Neural progenitor cell (in vitro differentiated cells): ENCODE data around the gene NEUROD6. TPM values are rescaled to one million over a fixed set of nuclear protein-coding genes. Genes with fewer than 3 reads are reported as not detected.

Experiments used
- DNase-seq: peaks from one replicate; pipeline ENCODE4 v3.0.0-alpha.2; 2016; ENCODE audit warnings: low spot score
- H2AFZ ChIP-seq: fragments of 200-600 bp; sonication (generic); replicated peaks from 2 replicates; pipeline ENCODE4 v1.6.1; 2016; ENCODE audit warnings: antibody characterized with exemption
- H3F3A ChIP-seq: fragments of 200-600 bp; sonication (generic); 2 replicates; pipeline ENCODE4 v1.6.1; 2016; ENCODE audit warnings: antibody characterized with exemption, low read depth
- H3K27ac ChIP-seq: fragments of 200-600 bp; sonication (generic); 2 replicates; pipeline ENCODE4 v1.5.1; 2016; ENCODE audit warnings: mild to moderate bottlenecking
- H3K27me3 ChIP-seq: fragments of 200-600 bp; sonication (generic); 2 replicates; pipeline ENCODE4 v1.6.1; 2016; ENCODE audit warnings: mild to moderate bottlenecking, moderate library complexity
- H3K36me3 ChIP-seq: fragments of 200-600 bp; sonication (generic); 2 replicates; pipeline ENCODE4 v1.5.1; 2016
- H3K4me1 ChIP-seq: fragments of 200-600 bp; sonication (generic); 2 replicates; pipeline ENCODE4 v1.6.1; 2016; ENCODE audit warnings: mixed run types
- H3K4me2 ChIP-seq: fragments of 200-600 bp; sonication (generic); 2 replicates; pipeline ENCODE4 v1.6.1; 2016
- H3K4me3 ChIP-seq: fragments of 200-600 bp; sonication (generic); 2 replicates; pipeline ENCODE4 v1.5.1; 2016
- H3K79me2 ChIP-seq: fragments of 200-600 bp; sonication (generic); 2 replicates; pipeline ENCODE4 v1.6.1; 2016; ENCODE audit warnings: low read depth
- H3K9ac ChIP-seq: fragments of 200-600 bp; sonication (generic); 2 replicates; pipeline ENCODE4 v1.6.1; 2016
- H3K9me3 ChIP-seq: fragments of 200-600 bp; sonication (generic); 2 replicates; pipeline ENCODE4 v1.5.1; 2016; ENCODE audit warnings: low read depth
- H4K20me1 ChIP-seq: fragments of 200-600 bp; sonication (generic); 2 replicates; pipeline ENCODE4 v1.6.1; 2016; ENCODE audit warnings: low read depth
- H3K27ac Mint-ChIP-seq: 3 replicates; pipeline ENCODE4 v1.8.0; 2021; ENCODE audit warnings: mixed read lengths
- H3K27me3 Mint-ChIP-seq: 2 replicates; pipeline ENCODE4 v1.8.0; 2022; ENCODE audit warnings: low read depth, mild to moderate bottlenecking, inconsistent platforms, moderate library complexity, mixed read lengths; ENCODE audit not compliant: insufficient read depth
- H3K36me3 Mint-ChIP-seq: 3 replicates; pipeline ENCODE4 v1.8.0; 2021; ENCODE audit warnings: mixed read lengths
- H3K4me1 Mint-ChIP-seq: 3 replicates; pipeline ENCODE4 v1.8.0; 2021; ENCODE audit warnings: mixed read lengths
- H3K4me3 Mint-ChIP-seq: 3 replicates; pipeline ENCODE4 v1.8.0; 2021; ENCODE audit warnings: mild to moderate bottlenecking, moderate library complexity, mixed read lengths
- H3K9me3 Mint-ChIP-seq: 3 replicates; pipeline ENCODE4 v1.8.0; 2020; ENCODE audit warnings: mixed read lengths
- CTCF ChIP-seq: fragments of 200-600 bp; sonication (generic); IDR thresholded peaks from 2 replicates; pipeline ENCODE4 v1.5.1; 2017; ENCODE audit warnings: antibody characterized with exemption, mild to moderate bottlenecking
- EZH2 ChIP-seq: fragments of 200-600 bp; sonication (generic); IDR thresholded peaks from 2 replicates; pipeline ENCODE4 v1.6.1; 2017; ENCODE audit warnings: antibody characterized with exemption, mild to moderate bottlenecking, moderate library complexity
- EZH2phosphoT487 ChIP-seq: fragments of 200-600 bp; sonication (generic); IDR thresholded peaks from 2 replicates; pipeline ENCODE4 v1.6.1; 2017; ENCODE audit warnings: antibody characterized with exemption
- total RNA-seq: library from RNA; depleted of rRNA; stranded (reverse); fragments of >200 nt; gene quantifications from 2 replicates; pipeline ENCODE4 v1.2.3, GENCODE V29; 2015; ENCODE audit warnings: low replicate concordance

The NEUROD6 gene
- total RNA-seq, 1 donor from 2014 or later = not detected

GRCh38 chr7:31315758-31316157, 24.8 kb downstream of the NEUROD6 start:
- no peaks in the 10 kb centered on the region for H4K20me1 ChIP-seq
- H3K9me3 Mint-ChIP-seq = no peaks in the 10 kb centered on the region
- no peak overlapping the region for H3K27ac Mint-ChIP-seq
- no peaks in the 10 kb centered on the region for H3K27me3 Mint-ChIP-seq
- DNase-seq = no peak
- H3K4me2 ChIP-seq = no peak overlapping the region
- no peak overlapping the region for H3K9ac ChIP-seq
- H2AFZ ChIP-seq = no peak overlapping the region
- peaks cover 3% of the 10 kb centered on the region for H3K4me1 Mint-ChIP-seq
- H3K4me3 ChIP-seq = no peak overlapping the region
- no peaks in the 10 kb centered on the region for H3K4me1 ChIP-seq
- H3K27ac ChIP-seq = no peak overlapping the region
- H3K9me3 ChIP-seq = no peaks in the 10 kb centered on the region
- no peak overlapping the region for H3K4me3 Mint-ChIP-seq
- TF ChIP-seq EZH2phosphoT487 = no peak
- TF ChIP-seq EZH2 = no peak
- TF ChIP-seq CTCF = no peak
- H3K27me3 ChIP-seq = no peaks in the 10 kb centered on the region
- H3K36me3 ChIP-seq = no peaks in the 10 kb centered on the region
- H3F3A ChIP-seq = no peaks in the 10 kb centered on the region
- no peaks in the 10 kb centered on the region for H3K36me3 Mint-ChIP-seq
- no peaks in the 10 kb centered on the region for H3K79me2 ChIP-seq

- Histone ChIP-seq H3F3A (no peaks in the 10 kb centered on the region), H3K9ac (no peak overlapping the region), H3K4me3 (no peak overlapping the region), H3K4me2 (no peak overlapping the region), H3K4me1 (no peaks in the 10 kb centered on the region), H4K20me1 (no peaks in the 10 kb centered on the region), H2AFZ (no peak overlapping the region), H3K27me3 (no peaks in the 10 kb centered on the region), H3K79me2 (no peaks in the 10 kb centered on the region), H3K27ac (no peak overlapping the region), H3K36me3 (no peaks in the 10 kb centered on the region), H3K9me3 (no peaks in the 10 kb centered on the region)
- Mint-ChIP-seq H3K27ac (no peak overlapping the region), H3K4me1 (peaks cover 3% of the 10 kb centered on the region), H3K9me3 (no peaks in the 10 kb centered on the region), H3K27me3 (peaks cover 3% of the 10 kb centered on the region), H3K36me3 (no peaks in the 10 kb centered on the region), H3K4me3 (no peak overlapping the region)
- DNase-seq = no peak
- TF ChIP-seq CTCF (no peak), EZH2 (no peak), EZH2phosphoT487 (no peak)
These were observed 25.7 kb downstream of the NEUROD6 start for GRCh38 chr7:31314781-31315180.

GRCh38 chr7:31312889-31313288, 27.6 kb downstream of the NEUROD6 start:
- H3K9ac ChIP-seq = no peak overlapping the region
- H3K27ac Mint-ChIP-seq = no peak overlapping the region
- H3K4me1 ChIP-seq = no peaks in the 10 kb centered on the region
- H4K20me1 ChIP-seq = no peaks in the 10 kb centered on the region
- H2AFZ ChIP-seq = no peak overlapping the region
- peaks cover 5% of the 10 kb centered on the region for H3K4me1 Mint-ChIP-seq
- no peaks in the 10 kb centered on the region for H3K36me3 ChIP-seq
- H3K27me3 Mint-ChIP-seq = peaks cover 3% of the 10 kb centered on the region
- H3K4me3 Mint-ChIP-seq = no peak overlapping the region
- no peaks in the 10 kb centered on the region for H3K36me3 Mint-ChIP-seq
- no peak for DNase-seq
- H3K4me2 ChIP-seq = no peak overlapping the region
- no peaks in the 10 kb centered on the region for H3K27me3 ChIP-seq
- no peaks in the 10 kb centered on the region for H3K9me3 Mint-ChIP-seq
- H3K79me2 ChIP-seq = no peaks in the 10 kb centered on the region
- H3K9me3 ChIP-seq = no peaks in the 10 kb centered on the region
- no peak for TF ChIP-seq CTCF
- TF ChIP-seq EZH2phosphoT487 = no peak
- no peak for TF ChIP-seq EZH2
- H3K4me3 ChIP-seq = no peak overlapping the region
- H3K27ac ChIP-seq = no peak overlapping the region
- no peaks in the 10 kb centered on the region for H3F3A ChIP-seq
